Endothelial cell of umbilical vein (primary cell): ENCODE results near the gene OPN1SW.

Experiments
- CTCF ChIP-seq, 2 donors: IDR thresholded peaks; 1 replicate in 1 of 2; 2 replicates in 1 of 2; pipeline ENCODE4 v1.5.1; 2011; ENCODE audit warnings: low read length in 2 of 2, mild to moderate bottlenecking in 2 of 2, moderate library complexity in 2 of 2, control low read depth in 1 of 2, inconsistent platforms in 1 of 2, low read depth in 1 of 2; ENCODE audit not compliant: insufficient read depth in 1 of 2; ENCODE audit errors: extremely low read depth in 1 of 2
- EZH2 ChIP-seq: IDR thresholded peaks from 2 replicates; pipeline ENCODE4 v1.6.1; 2012; ENCODE audit warnings: borderline replicate concordance, low read depth, mild to moderate bottlenecking, moderate library complexity, low read length, inconsistent platforms; ENCODE audit not compliant: severe bottlenecking
- FOS ChIP-seq: IDR thresholded peaks from 2 replicates; pipeline ENCODE4 v1.6.1; 2011; ENCODE audit warnings: mild to moderate bottlenecking, low read length, moderate library complexity, borderline replicate concordance; ENCODE audit not compliant: insufficient read depth
- POLR2A ChIP-seq: IDR thresholded peaks from 2 replicates; pipeline ENCODE4 v1.6.1; 2012; ENCODE audit warnings: low read depth, mild to moderate bottlenecking, control low read depth, low read length
- POLR2AphosphoS5 ChIP-seq: IDR thresholded peaks from 2 replicates; pipeline ENCODE4 v1.6.1; 2012; ENCODE audit warnings: low read depth, mild to moderate bottlenecking, control low read depth, low read length, moderate library complexity; ENCODE audit not compliant: insufficient read depth
- TF ChIP-seq, protein P1 (sequence below): IDR thresholded peaks from 2 replicates; pipeline ENCODE4 v1.6.1; 2011; ENCODE audit not compliant: insufficient read depth, insufficient read length

- TF ChIP-seq CTCF (IDR thresholded peaks at IDR 0.05; ENCODE audit: extremely low read depth in 1 of 2, insufficient read depth in 1 of 2, low read depth in 1 of 2, low read length in 2 of 2) (no peak), POLR2A (no peak), POLR2AphosphoS5 (no peak), FOS (no peak), EZH2 (no peak)
- TF ChIP-seq, protein P1, sequence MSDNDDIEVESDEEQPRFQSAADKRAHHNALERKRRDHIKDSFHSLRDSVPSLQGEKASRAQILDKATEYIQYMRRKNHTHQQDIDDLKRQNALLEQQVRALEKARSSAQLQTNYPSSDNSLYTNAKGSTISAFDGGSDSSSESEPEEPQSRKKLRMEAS, result no peak
These were observed 1.4 kb downstream of the OPN1SW start for GRCh38 chr7:128774029-128774689.
